Mucosa of stomach (tissue), 1 donor: ENCODE measurements around the gene TOMM20.

Experiments
- H3K27me3 ChIP-seq: one replicate; pipeline ENCODE4 v1.7.0; 2013; ENCODE audit warnings: mild to moderate bottlenecking, low read length; ENCODE audit not compliant: control insufficient read depth, insufficient read depth
- H3K36me3 ChIP-seq: one replicate; pipeline ENCODE4 v1.7.0; 2013; ENCODE audit warnings: low read length; ENCODE audit not compliant: control insufficient read depth, insufficient read depth
- H3K4me1 ChIP-seq: one replicate; pipeline ENCODE4 v1.7.0; 2013; ENCODE audit warnings: mild to moderate bottlenecking, low read length; ENCODE audit not compliant: control insufficient read depth, insufficient read depth
- H3K4me3 ChIP-seq: one replicate; pipeline ENCODE4 v1.7.0; 2013; ENCODE audit warnings: low read length
- H3K9ac ChIP-seq: one replicate; pipeline ENCODE4 v1.7.0; 2013; ENCODE audit warnings: mild to moderate bottlenecking, low read length, moderate library complexity
- H3K9me3 ChIP-seq: one replicate; pipeline ENCODE4 v1.7.0; 2013; ENCODE audit warnings: mild to moderate bottlenecking, low read length, moderate library complexity; ENCODE audit not compliant: control insufficient read depth
- donor health status: Pancreatic carcinoma.

Gene TOMM20

DNA sequence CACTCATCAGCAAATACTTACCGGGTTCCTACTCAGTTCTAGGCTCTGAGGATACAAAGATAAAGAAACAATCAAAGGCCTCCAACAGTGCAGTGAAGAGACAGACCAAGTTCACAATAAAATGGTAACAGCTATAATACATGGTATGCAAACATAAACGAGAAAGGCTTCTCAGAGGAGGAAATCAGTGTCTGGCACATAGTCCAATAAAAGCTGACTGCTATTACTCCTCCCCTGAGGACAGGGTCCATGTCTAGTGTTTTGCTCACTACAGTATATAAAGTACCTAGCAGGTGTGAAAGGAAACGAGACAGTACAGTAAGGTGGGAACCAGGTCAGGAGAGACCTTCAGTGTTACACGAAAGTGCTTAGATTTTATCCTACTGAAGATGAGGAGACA is 28.1 kb upstream of the TOMM20 start:
- Histone ChIP-seq H3K9me3 (no peaks in the 10 kb centered on the region), H3K4me3 (no peak overlapping the region), H3K36me3 (peaks cover 14% of the 10 kb centered on the region), H3K27me3 (no peaks in the 10 kb centered on the region), H3K9ac (no peak overlapping the region), H3K4me1 (peaks cover 14% of the 10 kb centered on the region)

DNA sequence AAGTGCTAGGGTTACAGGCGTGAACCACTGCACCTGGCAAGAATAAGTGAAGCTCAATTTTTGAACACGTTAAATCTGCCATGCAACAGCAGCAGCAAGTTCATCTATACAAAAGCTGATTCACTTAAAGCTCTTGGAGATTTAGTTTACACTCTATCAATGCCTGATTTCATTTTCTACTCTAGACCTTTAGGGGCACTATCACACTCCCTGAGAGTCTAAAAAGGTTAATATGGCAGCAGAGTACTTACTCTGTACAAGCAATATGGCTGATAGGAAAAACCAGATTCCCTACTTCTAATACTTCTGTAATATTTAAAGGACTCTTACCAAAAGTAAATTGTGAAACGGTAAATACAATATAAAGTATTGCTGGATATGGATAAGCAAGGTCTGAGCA is 27.6 kb upstream of the TOMM20 start:
- Histone ChIP-seq H3K9ac (no peak overlapping the region), H3K27me3 (no peaks in the 10 kb centered on the region), H3K4me3 (no peak overlapping the region), H3K36me3 (peaks cover 18% of the 10 kb centered on the region), H3K4me1 (peaks cover 11% of the 10 kb centered on the region), H3K9me3 (no peaks in the 10 kb centered on the region)

DNA sequence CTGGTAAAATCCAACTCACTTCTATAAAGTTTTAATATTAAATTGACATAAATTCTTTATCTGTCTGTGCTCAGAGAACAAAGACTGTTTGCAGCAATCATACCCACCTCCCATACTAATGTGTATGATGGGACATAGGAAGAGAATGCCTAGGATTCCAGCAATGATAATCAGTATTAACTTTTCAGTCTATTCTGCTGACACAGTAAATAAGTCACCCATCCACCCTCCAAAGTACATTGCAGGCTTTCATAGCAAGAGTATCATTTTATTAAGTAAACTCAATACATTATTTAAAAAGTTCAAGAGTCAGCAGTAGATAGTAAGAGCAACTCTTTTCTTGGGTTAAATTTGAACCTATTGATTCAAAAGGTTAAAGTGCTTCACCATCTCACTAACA is 23.6 kb upstream of the TOMM20 start:
- Histone ChIP-seq H3K27me3 (no peaks in the 10 kb centered on the region), H3K4me1 (peaks cover 4% of the 10 kb centered on the region), H3K4me3 (no peak overlapping the region), H3K9ac (no peak overlapping the region), H3K9me3 (no peaks in the 10 kb centered on the region), H3K36me3 (peaks cover 18% of the 10 kb centered on the region)

DNA sequence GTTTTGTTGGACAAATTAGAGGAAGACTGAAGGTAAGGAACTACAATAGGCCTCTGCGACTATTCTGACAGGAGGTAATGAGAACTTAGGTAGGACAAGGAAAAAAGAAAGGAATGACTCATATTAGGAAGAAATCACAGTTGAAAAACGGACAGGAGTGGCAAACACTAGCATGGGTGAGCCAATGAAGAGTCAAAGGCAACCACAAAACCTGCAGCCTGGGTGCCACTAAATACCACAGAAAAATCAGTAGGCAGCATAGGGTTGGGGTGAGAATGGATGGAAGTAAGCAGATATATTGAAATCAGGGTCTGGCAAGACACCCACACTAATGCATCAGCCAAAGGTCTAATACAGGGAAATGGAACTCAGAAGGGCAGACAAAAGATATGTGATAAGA is 22.4 kb upstream of the TOMM20 start:
- Histone ChIP-seq H3K36me3 (peaks cover 22% of the 10 kb centered on the region), H3K9me3 (no peaks in the 10 kb centered on the region), H3K9ac (no peak overlapping the region), H3K4me1 (no peaks in the 10 kb centered on the region), H3K27me3 (no peaks in the 10 kb centered on the region), H3K4me3 (no peak overlapping the region)

DNA sequence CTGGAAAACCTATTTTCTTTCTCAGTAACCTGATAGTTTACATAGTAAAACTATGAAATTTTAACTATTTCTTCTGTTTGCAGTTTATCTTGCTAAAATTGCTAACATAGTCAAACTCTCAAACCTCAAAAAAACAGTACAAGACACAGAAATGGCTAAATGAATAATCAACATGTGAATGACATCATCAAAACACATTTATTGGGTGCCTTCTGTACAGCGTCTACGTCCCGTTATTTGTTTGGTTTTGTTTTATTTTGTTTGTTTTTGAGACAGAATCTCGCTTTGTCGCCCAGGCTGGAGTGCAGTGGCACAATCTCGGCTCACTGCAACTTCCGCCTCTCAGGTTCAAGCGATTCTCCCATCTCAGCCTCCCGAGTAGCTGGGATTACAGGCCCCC is 21.2 kb upstream of the TOMM20 start:
- Histone ChIP-seq H3K4me3 (no peak overlapping the region), H3K9ac (no peak overlapping the region), H3K4me1 (no peaks in the 10 kb centered on the region), H3K9me3 (no peaks in the 10 kb centered on the region), H3K36me3 (peaks cover 22% of the 10 kb centered on the region), H3K27me3 (no peaks in the 10 kb centered on the region)

DNA sequence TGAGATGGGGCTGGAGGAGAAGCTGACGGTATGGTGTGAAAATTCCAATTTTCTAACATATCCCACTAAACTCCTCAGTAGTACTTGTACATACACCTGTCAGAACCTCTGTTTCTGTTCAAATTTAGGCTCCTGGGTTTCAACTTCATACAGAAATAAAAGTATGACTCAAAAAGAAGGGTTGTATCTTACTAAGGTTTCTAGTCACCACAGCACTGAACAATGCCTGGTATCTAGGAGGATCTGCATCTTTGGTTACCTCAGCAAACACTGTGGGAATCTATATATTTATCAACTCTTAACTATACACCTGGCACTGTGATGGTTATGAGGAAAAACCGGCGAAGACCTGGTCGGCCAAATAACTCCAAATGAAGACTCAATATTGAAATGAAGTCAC is 18.6 kb upstream of the TOMM20 start:
- H3K27me3 ChIP-seq: no peaks in the 10 kb centered on the region
- no peak overlapping the region for H3K9ac ChIP-seq
- no peak overlapping the region for H3K4me3 ChIP-seq
- peaks cover 16% of the 10 kb centered on the region for H3K36me3 ChIP-seq
- no peaks in the 10 kb centered on the region for H3K9me3 ChIP-seq
- no peaks in the 10 kb centered on the region for H3K4me1 ChIP-seq

DNA sequence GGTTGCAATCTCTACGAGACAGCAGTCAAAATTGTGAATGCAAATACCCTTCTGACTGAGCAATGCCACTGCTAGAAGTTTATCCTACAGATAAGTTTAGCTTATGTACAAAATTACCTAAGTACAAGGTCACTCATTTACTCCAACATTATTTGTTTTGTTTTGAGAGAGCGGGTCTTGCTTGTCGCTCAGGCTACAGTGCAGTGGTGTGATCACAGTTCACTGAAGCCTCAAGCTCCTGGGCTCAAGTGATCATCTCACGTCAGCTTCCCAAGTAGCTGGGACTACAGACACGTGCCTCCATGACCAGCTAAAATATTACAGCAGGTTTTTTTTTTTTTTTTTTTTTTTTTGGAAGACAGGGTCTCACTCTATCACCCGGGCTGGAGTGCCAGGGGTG is 17.0 kb upstream of the TOMM20 start:
- Histone ChIP-seq H3K36me3 (peaks cover 8% of the 10 kb centered on the region), H3K4me1 (no peaks in the 10 kb centered on the region), H3K27me3 (no peaks in the 10 kb centered on the region)

DNA sequence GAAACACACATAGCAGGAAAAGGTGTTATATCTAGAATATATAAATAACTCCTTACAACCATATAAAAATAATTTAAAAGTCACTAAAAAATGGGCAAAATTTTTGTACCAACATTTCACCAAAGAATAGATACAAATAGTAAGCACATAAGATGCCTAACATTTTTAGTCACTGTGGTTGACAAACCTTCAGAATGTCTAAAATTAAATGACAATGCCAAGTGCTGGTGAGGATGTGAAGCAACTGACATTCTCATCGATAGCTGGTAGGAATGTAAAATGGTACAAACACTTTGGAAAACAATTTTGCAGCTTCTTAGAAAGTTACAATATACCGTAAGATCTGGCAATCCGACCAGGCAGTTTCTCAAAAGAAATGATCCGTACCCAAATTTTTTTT is 14.4 kb upstream of the TOMM20 start:
- no peaks in the 10 kb centered on the region for H3K9me3 ChIP-seq
- no peak overlapping the region for H3K4me3 ChIP-seq
- H3K9ac ChIP-seq: no peak overlapping the region
- H3K27me3 ChIP-seq: no peaks in the 10 kb centered on the region
- peaks cover 8% of the 10 kb centered on the region for H3K36me3 ChIP-seq
- no peaks in the 10 kb centered on the region for H3K4me1 ChIP-seq

More for the DNA sequence above, 17.0 kb upstream of the TOMM20 start:
- H3K4me3 ChIP-seq: no peak overlapping the region
- H3K9ac ChIP-seq: no peak overlapping the region
- no peaks in the 10 kb centered on the region for H3K9me3 ChIP-seq

DNA sequence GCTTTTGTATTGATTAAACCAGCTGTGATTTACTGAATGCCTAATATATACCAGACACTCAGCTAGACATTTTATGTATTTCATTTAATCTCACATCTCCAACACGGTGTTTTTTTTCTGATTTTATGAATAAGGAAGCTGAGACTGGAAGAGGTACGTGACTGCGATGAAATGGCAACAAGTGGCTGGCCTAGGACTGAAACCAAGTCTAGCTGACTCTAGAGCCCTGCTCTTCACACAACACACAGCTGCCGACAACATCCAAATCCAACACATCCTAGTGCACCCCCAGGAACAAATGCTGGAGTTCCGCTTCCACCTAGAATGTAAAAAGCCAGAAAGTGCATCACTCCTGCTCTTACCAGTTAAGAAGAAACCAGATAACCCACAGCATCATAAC is 10.7 kb upstream of the TOMM20 start:
- Histone ChIP-seq H3K4me1 (no peaks in the 10 kb centered on the region), H3K27me3 (no peaks in the 10 kb centered on the region), H3K9ac (no peak overlapping the region), H3K36me3 (peaks cover 7% of the 10 kb centered on the region), H3K9me3 (no peaks in the 10 kb centered on the region), H3K4me3 (no peak overlapping the region)

DNA sequence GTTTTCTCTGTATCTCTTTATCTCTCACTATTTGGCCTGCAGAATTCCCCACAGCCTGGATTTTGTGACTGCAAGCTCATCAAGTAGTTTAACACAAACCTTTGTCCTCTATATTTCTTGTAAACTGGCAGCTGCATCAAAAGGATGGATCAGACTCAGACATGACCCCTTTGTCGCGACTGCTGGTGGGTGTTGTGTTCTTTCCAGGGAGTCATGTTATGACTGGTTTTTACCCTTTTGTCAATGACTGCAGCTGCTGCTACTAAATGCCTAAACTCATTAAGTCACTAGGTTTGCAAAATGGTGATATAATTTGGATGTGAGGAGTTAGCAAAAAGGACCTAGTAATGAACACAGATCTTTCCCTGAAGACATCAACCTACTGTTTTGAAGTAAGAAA is 10.2 kb upstream of the TOMM20 start:
- no peak overlapping the region for H3K9ac ChIP-seq
- no peak overlapping the region for H3K4me3 ChIP-seq
- no peaks in the 10 kb centered on the region for H3K9me3 ChIP-seq
- H3K36me3 ChIP-seq: peaks cover 7% of the 10 kb centered on the region
- H3K4me1 ChIP-seq: no peaks in the 10 kb centered on the region
- no peaks in the 10 kb centered on the region for H3K27me3 ChIP-seq

DNA sequence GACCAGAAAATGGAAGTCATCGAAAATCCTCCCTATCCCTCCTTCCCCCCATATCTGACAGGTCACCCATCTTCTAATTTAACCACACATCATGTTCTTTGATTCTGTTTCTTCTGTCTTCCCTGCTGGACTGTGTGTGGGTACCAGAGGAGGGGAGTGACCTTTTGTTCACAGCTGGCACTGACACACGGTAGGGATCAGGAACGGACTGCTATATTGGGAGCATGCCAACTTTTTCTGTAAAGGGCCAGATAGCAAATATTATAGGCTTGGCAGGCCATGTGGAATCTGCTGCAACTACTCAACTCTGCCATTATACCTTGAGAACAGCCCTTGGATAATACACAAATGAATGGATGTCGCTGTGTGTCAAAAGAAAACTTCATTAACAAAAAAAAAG is 7.5 kb upstream of the TOMM20 start:
- no peak overlapping the region for H3K4me3 ChIP-seq

DNA sequence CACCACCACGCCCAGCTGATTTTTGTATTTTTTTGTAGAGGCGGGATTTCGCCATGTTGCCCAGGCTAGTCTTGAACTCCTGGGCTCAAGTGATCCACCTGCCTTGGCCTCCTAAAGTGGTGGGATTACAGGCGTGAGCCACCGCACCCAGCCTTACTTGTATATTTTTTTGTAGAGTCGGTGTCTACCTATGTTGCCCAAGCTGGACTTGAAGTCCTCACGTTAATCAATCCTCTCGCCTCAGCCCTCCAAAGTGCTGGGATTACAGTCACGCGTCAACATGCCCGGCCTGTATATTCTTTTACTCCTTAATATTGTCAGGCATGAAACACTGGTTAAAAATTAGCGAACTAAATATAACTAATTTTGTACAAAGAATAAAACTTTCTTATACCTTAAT is 5.5 kb upstream of the TOMM20 start:
- no peak overlapping the region for H3K4me3 ChIP-seq
- no peaks in the 10 kb centered on the region for H3K9me3 ChIP-seq
- no peaks in the 10 kb centered on the region for H3K27me3 ChIP-seq
- H3K36me3 ChIP-seq: peaks cover 7% of the 10 kb centered on the region
- H3K9ac ChIP-seq: no peak overlapping the region
- no peaks in the 10 kb centered on the region for H3K4me1 ChIP-seq

More for the DNA sequence above, 7.5 kb upstream of the TOMM20 start:
- Histone ChIP-seq H3K9me3 (no peaks in the 10 kb centered on the region), H3K27me3 (no peaks in the 10 kb centered on the region), H3K4me1 (no peaks in the 10 kb centered on the region), H3K36me3 (peaks cover 7% of the 10 kb centered on the region), H3K9ac (no peak overlapping the region)

DNA sequence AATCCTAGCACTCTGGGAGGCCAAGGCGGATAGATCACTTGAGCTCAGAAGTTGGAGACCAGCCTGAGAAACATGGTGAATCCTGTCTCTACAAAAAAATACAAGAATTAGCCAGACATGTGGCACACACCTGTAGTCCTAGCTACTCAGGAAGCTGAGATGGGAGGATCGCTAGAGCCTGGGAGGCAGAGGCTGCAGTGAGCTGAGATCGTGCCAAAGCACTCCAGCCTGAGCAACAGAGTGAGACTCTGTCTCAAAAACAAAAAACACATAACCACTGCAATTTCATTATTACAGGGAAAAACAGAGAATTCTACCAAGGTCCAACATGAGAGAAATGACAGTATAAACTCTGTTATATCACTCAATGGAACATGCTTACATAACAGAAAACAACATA is 4.4 kb upstream of the TOMM20 start:
- Histone ChIP-seq H3K9ac (no peak overlapping the region), H3K27me3 (no peaks in the 10 kb centered on the region), H3K4me3 (no peak overlapping the region), H3K9me3 (no peaks in the 10 kb centered on the region), H3K4me1 (no peaks in the 10 kb centered on the region), H3K36me3 (peaks cover 7% of the 10 kb centered on the region)
